AML-193 (cell line): ENCODE data around the gene MAP7.
"Not testable (repeated sequence)": the region's sequence is repeated elsewhere in the genome, so short reads cannot be mapped to it uniquely, and the experiment has no call there.

Experiments
- DNase-seq, 2 experiments: peaks; one replicate each; lab custom pipeline; 2025; lab: John Stamatoyannopoulos, UW

Gene MAP7

DNA sequence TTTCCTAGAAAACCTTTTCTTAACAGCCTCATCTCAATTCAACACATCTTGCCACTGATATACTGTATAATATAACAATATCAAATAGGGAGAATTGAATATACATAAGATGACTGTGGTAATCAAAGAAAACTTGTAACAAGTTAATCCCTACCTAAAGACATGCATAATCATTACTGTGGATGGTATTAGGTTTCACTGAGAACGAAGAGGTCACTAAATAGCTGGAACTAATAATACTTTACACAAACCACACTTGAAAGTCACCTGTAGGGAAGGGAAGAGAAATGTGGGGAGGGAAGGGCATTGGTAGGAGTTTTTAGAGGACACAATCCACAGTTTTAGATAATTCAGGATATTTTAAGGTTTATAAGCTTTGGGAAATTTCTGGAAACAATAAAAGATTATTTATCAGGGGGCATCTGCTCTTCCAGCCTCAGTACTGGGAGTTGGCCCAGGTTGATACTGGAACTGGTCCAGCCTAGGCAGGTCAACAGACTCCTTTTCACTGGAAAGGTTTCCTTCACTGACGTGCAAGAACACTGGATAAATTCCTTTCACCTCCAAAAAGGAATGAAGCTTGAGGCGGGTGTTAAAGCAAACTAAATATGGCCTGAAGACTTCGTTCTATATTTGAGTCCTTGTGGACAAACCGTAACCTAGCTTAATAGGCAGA is 44.0 kb downstream of the MAP7 start:
- no peak for DNase-seq

DNA sequence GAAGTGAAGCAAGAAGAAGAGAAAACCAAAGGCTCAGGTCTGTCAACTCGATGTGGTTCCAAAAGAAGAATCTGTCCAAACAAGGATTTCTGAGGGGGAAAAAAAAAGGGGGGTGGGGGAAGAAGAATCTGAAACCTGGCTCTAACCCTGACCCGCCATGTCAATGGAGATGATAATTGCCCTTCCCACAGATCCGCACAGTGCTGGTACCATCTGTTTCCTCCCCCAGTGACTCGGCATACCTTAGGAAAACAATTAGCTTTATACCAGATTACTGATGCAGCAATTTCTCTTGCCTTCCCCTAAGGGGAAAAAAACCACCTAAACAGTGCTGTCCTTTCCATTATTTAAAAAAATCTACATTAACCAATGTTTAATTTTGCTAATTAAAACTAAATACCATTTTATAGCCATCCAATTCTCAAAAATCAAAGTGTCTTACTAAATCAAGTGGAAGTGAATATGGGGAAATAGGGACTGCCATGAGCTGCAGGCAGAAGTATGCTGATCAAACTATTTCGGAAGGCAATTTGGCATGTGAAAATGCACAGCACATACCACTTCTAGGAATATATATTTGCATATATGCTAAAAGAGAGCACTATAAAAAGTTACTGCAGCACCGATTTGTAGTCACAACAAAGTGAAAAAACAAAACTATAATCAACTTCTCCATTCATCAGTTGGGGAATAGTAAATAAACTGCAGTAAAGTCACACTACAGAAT is 46.8 kb downstream of the MAP7 start:
- DNase-seq: no peak

- DNase-seq: no peak
Measured at GRCh38 chr6:136502786-136503185, 47.4 kb downstream of the MAP7 start.

DNA sequence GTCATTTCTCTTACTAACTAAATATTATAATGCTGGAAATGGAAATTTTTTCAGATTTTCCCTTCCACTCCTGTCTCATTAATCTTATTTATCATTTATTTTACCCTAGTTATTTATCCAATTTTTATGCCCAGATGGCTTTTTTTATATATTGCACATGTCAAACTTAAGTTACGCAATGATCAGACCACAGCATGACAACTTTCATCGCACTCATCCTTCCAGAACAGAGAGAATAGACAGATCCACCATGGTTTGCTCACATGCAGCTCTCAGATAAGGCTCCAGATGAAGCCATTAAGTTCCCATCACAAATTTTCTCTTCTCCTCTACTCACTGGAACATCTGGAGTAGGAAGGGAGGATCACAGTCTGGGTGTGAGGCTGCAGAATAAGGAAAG is 48.7 kb downstream of the MAP7 start:
- DNase-seq: no peak

DNA sequence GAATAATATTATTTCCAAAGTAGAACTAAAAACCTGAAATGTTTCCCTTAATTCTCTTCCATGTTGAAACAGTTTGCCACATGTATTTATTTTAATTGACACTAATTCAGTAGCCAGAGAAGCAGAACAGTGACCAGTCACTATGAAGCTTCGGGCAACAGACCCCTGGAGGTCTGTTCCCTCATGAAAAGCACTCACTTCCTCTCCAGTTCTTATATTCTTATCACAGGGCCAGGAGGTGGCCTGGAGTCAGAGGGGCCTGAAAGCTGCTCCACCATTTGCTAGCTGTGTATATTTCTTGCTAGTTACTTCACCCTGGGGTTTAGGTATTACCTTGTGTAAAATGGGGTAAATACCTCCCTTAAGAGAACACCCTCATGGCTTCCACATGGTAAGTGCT is 49.1 kb downstream of the MAP7 start:
- DNase-seq: no peak

- DNase-seq: no peak
Measured at GRCh38 chr6:136500414-136500813, 49.8 kb downstream of the MAP7 start.

- DNase-seq: no peak
Measured at GRCh38 chr6:136499370-136499769, 50.9 kb downstream of the MAP7 start.

GRCh38 chr6:136496449-136496848 is 53.8 kb downstream of the MAP7 start:
- DNase-seq: not testable (repeated sequence)

DNA sequence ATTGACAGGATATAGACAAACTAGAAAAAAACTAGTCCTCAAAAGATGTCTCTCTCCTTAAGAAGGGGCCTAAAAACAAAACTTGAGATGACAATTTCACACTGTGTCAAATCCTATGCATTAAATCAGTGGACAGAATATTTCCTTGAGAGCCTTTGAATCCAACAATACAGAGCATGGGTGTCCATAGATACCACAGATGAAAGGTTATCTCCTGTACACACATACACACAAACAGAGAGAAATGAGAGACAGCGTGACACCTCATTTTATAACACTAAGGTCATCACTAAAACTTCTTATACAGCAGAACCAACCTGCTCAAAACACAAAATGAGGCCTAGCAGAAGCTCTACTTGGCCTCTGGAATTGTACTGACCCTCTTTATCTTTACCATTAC is 55.5 kb downstream of the MAP7 start:
- DNase-seq: no peak

GRCh38 chr6:136494059-136494458 is 56.2 kb downstream of the MAP7 start:
- DNase-seq: no peak

GRCh38 chr6:136492409-136492808 is 57.8 kb downstream of the MAP7 start:
- DNase-seq: no peak

- DNase-seq: no peak
Measured at GRCh38 chr6:136491754-136492153, 58.5 kb downstream of the MAP7 start.

GRCh38 chr6:136491251-136491650 is 59.0 kb downstream of the MAP7 start:
- DNase-seq: no peak

DNA sequence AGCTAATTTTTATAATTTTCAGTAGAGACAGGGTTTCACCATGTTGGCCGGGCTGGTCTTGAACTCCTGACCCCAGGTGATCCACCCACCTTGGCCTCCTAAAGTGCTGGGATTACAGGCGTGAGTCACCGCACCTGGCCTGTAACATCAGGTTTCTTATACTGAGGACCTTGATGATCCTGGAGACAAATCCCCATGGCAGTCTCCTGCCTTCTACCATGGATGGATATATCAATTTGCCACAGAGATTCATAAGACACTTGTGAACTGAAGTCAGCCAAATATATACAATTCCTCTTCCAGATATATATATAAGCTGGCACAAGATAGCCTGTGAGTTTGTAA is 60.6 kb downstream of the MAP7 start:
- DNase-seq: not testable (repeated sequence)

- no peak for DNase-seq
Measured at GRCh38 chr6:136487759-136488425, 62.3 kb downstream of the MAP7 start.

DNA sequence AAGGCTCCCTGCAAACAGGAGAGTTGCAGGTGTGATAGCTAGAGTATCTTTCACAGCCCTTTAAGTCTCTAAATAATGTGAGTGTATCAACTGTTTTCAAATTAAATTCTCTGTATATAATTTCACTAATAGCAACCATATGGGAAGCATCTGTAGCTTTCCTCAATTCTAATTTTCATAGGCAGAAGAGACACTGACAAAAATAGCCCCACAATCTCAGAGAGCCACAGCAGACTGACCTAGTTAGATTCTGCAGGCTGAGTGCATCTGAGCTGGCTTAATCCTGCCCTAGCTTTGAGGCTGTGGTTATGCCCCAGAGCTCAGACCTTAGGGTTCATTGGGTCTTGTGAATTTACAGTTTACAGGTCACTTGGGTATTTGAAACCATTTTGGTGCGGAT is 63.9 kb downstream of the MAP7 start:
- DNase-seq: no peak

DNA sequence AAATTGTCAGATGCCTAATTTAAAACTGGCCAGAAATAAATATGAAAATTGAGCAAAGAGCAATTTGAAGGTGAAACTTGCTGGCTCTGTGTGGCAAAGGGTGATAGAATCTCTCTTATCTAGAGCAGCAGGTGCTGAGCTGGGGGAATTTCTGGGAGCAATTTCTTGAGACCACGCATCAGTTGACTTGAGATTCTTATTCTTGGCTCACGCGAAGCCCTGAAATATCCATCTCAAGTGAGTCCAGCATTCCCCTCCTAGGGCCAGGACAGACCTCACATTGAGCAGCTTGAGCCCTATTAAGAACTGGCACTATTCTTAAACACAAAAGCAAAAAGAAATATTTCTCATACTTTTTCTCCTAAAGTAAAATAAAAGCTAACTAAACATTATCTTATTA is 66.3 kb downstream of the MAP7 start:
- no peak for DNase-seq

DNA sequence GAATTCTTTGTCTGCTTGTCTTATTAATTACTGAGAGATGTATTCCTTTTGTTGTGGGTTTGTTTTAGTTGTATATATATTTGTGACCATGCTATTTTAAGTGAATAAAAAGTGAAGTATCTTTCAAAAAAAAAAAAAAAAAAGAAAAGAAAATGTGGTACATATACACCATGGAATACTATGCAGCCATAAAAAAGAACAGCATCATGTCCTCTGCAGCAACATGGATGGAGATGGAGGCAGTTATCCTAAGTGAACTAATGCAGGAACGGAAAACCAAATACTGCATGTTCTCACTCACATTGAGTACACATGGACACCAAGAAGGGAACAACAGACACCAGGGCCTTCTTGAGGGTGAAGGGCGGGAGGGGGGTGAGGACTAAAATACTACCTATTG is 67.2 kb downstream of the MAP7 start:
- not testable (repeated sequence) for DNase-seq

DNA sequence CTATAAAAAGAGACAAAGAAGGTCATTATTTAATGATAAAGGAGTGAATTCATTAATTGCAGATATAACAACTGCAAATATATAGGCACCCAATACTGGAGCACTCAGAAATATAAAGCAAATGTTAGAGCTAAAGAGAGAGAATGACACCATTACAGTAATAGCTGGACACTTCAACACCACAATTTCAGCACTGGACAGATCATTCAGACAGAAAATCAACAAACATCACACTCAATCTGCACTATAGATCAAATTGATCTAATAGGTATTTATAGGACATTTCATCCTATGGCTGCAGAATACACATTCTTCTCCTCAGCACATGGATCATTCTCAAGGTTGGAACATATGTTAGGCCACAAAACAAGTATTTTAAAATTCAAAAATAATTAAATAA is 72.7 kb downstream of the MAP7 start:
- no peak for DNase-seq

GRCh38 chr6:136475686-136476085 is 74.5 kb downstream of the MAP7 start:
- no peak for DNase-seq

GRCh38 chr6:136474241-136474640 is 76.0 kb downstream of the MAP7 start:
- DNase-seq: no peak

DNA sequence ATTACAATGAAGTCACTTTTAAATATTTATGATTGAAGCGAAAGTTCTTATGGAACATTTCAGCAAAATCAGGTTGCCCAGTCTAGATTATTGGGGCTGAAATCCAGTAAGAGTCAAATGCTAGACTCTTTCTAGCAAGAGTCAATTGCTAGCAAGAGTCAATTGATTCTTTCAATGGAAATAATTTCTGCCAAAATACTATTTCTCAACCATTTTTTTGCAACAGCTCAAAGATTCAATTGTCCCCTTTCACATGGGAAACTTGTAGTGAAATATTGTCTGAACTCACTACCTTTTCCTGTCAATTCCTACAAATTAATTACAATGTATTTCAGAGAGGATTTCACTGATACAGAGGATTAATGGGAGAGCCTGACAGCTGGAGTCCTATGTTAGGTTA is 78.3 kb downstream of the MAP7 start:
- DNase-seq: no peak

GRCh38 chr6:136471372-136471771 is 78.8 kb downstream of the MAP7 start:
- DNase-seq: no peak
